ENCODE results near the gene GPHB5. TPM values are rescaled to one million over a fixed set of nuclear protein-coding genes. Genes with fewer than 3 reads are reported as not detected.
"Not testable (repeated sequence)": the region's sequence is repeated elsewhere in the genome, so short reads cannot be mapped to it uniquely, and the experiment has no call there.

GPHB5 gene
- total and polyA plus RNA-seq, 7 donors = not detected

GRCh38 chr14:63308723-63309317 lies 9.9 kb downstream of the GPHB5 start:
- peak; percentile 13 for TF ChIP-seq CTCF (IDR thresholded peaks at IDR 0.05)
- H3K27me3 ChIP-seq (ENCODE audit: insufficient read depth in 3 of 3, low read length in 2 of 3) = no peaks in the 10 kb centered on the region
- no peak overlapping the region for H3K27ac ChIP-seq
- no peaks in the 10 kb centered on the region for H3K9me3 ChIP-seq
- WGBS, 3 donors = 37 to 47% (median 38%) methylated on average over 7 of the region's 7 CpGs
- H3K36me3 ChIP-seq (ENCODE audit: insufficient read depth in 1 of 2, low read depth in 1 of 2) = no peaks in the 10 kb centered on the region
- no peaks in the 10 kb centered on the region for H3K4me1 ChIP-seq
- intact Hi-C loops (cut with DNase I) = no loop called here
- DNase-seq (no peak), ATAC-seq (no peak)
- H3K4me3 ChIP-seq = no peak overlapping the region

- 94 to 95% (median 95%) methylated on average over 5 of the region's 5 CpGs for WGBS, 3 donors
- H3K4me3 ChIP-seq; H3K27ac ChIP-seq; intact Hi-C loops (cut with DNase I); H3K9me3 ChIP-seq; ATAC-seq; DNase-seq; H3K4me1 ChIP-seq; H3K36me3 ChIP-seq (ENCODE audit: insufficient read depth in 1 of 2, low read depth in 1 of 2); H3K27me3 ChIP-seq (ENCODE audit: insufficient read depth in 3 of 3, low read length in 2 of 3): not testable (repeated sequence)
Measured at GRCh38 chr14:63304429-63304828, 14.3 kb downstream of the GPHB5 start.

GRCh38 chr14:63301891-63302534 lies 16.7 kb downstream of the GPHB5 start:
- TF ChIP-seq CTCF (IDR thresholded peaks at IDR 0.05) = no peak
- H3K36me3 ChIP-seq (ENCODE audit: insufficient read depth in 1 of 2, low read depth in 1 of 2) = no peaks in the 10 kb centered on the region
- intact Hi-C loops (cut with DNase I) = no loop called here
- no peak overlapping the region for H3K27ac ChIP-seq
- no peaks in the 10 kb centered on the region for H3K9me3 ChIP-seq
- DNase-seq (no peak), ATAC-seq (no peak)
- H3K27me3 ChIP-seq (ENCODE audit: insufficient read depth in 3 of 3, low read length in 2 of 3) = no peaks in the 10 kb centered on the region
- no peaks in the 10 kb centered on the region for H3K4me1 ChIP-seq
- H3K4me3 ChIP-seq = no peak overlapping the region
- WGBS, 3 donors = 73 to 81% (median 74%) methylated on average over 10 of the region's 10 CpGs

- WGBS, 3 donors = 67 to 77% (median 68%) methylated on average over 2 of the region's 2 CpGs
- no peaks in the 10 kb centered on the region for H3K4me1 ChIP-seq
- no peak overlapping the region for H3K4me3 ChIP-seq
- no peak overlapping the region for H3K27ac ChIP-seq
- DNase-seq (no peak), ATAC-seq (no peak)
- intact Hi-C loops (cut with DNase I) = no loop called here
- H3K36me3 ChIP-seq (ENCODE audit: insufficient read depth in 1 of 2, low read depth in 1 of 2) = no peaks in the 10 kb centered on the region
- H3K27me3 ChIP-seq (ENCODE audit: insufficient read depth in 3 of 3, low read length in 2 of 3) = no peaks in the 10 kb centered on the region
- no peaks in the 10 kb centered on the region for H3K9me3 ChIP-seq
- no peak for TF ChIP-seq CTCF (IDR thresholded peaks at IDR 0.05)
Measured at GRCh38 chr14:63300854-63301253, 17.9 kb downstream of the GPHB5 start.

GRCh38 chr14:63299351-63300110 lies 19.2 kb downstream of the GPHB5 start:
- TF ChIP-seq CTCF (IDR thresholded peaks at IDR 0.05) = no peak
- H3K27ac ChIP-seq = no peak overlapping the region
- DNase-seq (no peak), ATAC-seq (no peak)
- intact Hi-C loops (cut with DNase I) = no loop called here
- H3K27me3 ChIP-seq (ENCODE audit: insufficient read depth in 3 of 3, low read length in 2 of 3) = no peaks in the 10 kb centered on the region
- no peaks in the 10 kb centered on the region for H3K9me3 ChIP-seq
- no peak overlapping the region for H3K4me3 ChIP-seq
- WGBS, 3 donors = 29 to 58% (median 38%) methylated on average over 6 of the region's 6 CpGs
- H3K36me3 ChIP-seq (ENCODE audit: insufficient read depth in 1 of 2, low read depth in 1 of 2) = no peaks in the 10 kb centered on the region
- no peaks in the 10 kb centered on the region for H3K4me1 ChIP-seq

Measured in psoas muscle (tissue), 8 donors.